ENCODE results near the gene PHKB. TPM values are rescaled to one million over a fixed set of nuclear protein-coding genes. Genes with fewer than 3 reads are reported as not detected.

The PHKB gene
- total RNA-seq, 4 donors from 2014 or later, result 38.8 to 94.2 (median 55.7) TPM

GRCh38 chr16:47448830-47449575, 12.1 kb upstream of the PHKB start:
- 79 to 81% methylated on average over 3 of the region's 3 CpGs for WGBS, 2 donors (ENCODE audit: low coverage in 1 of 2)

GRCh38 chr16:47449788-47450187, 11.3 kb upstream of the PHKB start:
- ATAC-seq, result no peak
- H3K27me3 ChIP-seq, result no peaks in the 10 kb centered on the region
- TF ChIP-seq EP300 (IDR thresholded peaks at IDR 0.05), result no peak
- no peak for TF ChIP-seq POLR2A (IDR thresholded peaks at IDR 0.05)
- TF ChIP-seq CTCF (IDR thresholded peaks at IDR 0.05), result no peak
- no peak for TF ChIP-seq POLR2AphosphoS5 (IDR thresholded peaks at IDR 0.05)
- H3K4me3 ChIP-seq, result no peak overlapping the region
- 76 to 93% methylated on average over 3 of the region's 3 CpGs for WGBS, 2 donors (ENCODE audit: low coverage in 1 of 2)
- H3K4me1 ChIP-seq, result peaks cover 0 to 6% (median 0%) of the 10 kb centered on the region in 3 donors
- H3K36me3 ChIP-seq, result peaks cover 5 to 65% of the 10 kb centered on the region in 2 donors
- H3K9me3 ChIP-seq, result no peaks in the 10 kb centered on the region
- no peak overlapping the region for H3K27ac ChIP-seq

More at GRCh38 chr16:47448830-47449575, 12.1 kb upstream of the PHKB start:
- Histone ChIP-seq H3K9me3 (no peaks in the 10 kb centered on the region), H3K4me1 (peaks cover 0 to 6% (median 0%) of the 10 kb centered on the region in 3 donors), H3K27me3 (no peaks in the 10 kb centered on the region), H3K36me3 (peaks cover 5 to 63% of the 10 kb centered on the region in 2 donors), H3K27ac (no peak overlapping the region), H3K4me3 (no peak overlapping the region)
- TF ChIP-seq EP300 (IDR thresholded peaks at IDR 0.05), result no peak
- TF ChIP-seq POLR2AphosphoS5 (IDR thresholded peaks at IDR 0.05), result no peak
- no peak for TF ChIP-seq POLR2A (IDR thresholded peaks at IDR 0.05)
- TF ChIP-seq CTCF (IDR thresholded peaks at IDR 0.05), result no peak
- ATAC-seq, result no peak

- ATAC-seq, result no peak
- TF ChIP-seq POLR2AphosphoS5 (IDR thresholded peaks at IDR 0.05) (no peak), POLR2A (IDR thresholded peaks at IDR 0.05) (no peak), CTCF (IDR thresholded peaks at IDR 0.05) (no peak), EP300 (IDR thresholded peaks at IDR 0.05) (no peak)
- no peak overlapping the region for H3K4me3 ChIP-seq
- H3K27me3 ChIP-seq, result no peaks in the 10 kb centered on the region
- no peaks in the 10 kb centered on the region for H3K9me3 ChIP-seq
- peaks cover 9 to 29% (median 14%) of the 10 kb centered on the region in 3 donors for H3K4me1 ChIP-seq
- WGBS, 2 donors (ENCODE audit: low coverage in 1 of 2), result 55 to 75% methylated on average over 2 of the region's 2 CpGs
- H3K36me3 ChIP-seq, result peaks cover 3 to 38% of the 10 kb centered on the region in 2 donors
- H3K27ac ChIP-seq, result no peak overlapping the region
These were observed 2.8 kb upstream of the PHKB start for GRCh38 chr16:47458331-47458730.

GRCh38 chr16:47459603-47460002, 1.5 kb upstream of the PHKB start:
- H3K36me3 ChIP-seq, result peaks cover 3 to 28% of the 10 kb centered on the region in 2 donors
- TF ChIP-seq POLR2AphosphoS5 (IDR thresholded peaks at IDR 0.05), result no peak
- no peak for TF ChIP-seq EP300 (IDR thresholded peaks at IDR 0.05)
- TF ChIP-seq CTCF (IDR thresholded peaks at IDR 0.05), result no peak
- no peak for TF ChIP-seq POLR2A (IDR thresholded peaks at IDR 0.05)
- no peak for ATAC-seq
- peak overlapping the region in 1 of 2 donors; percentile 78 for H3K4me3 ChIP-seq
- H3K27me3 ChIP-seq, result no peaks in the 10 kb centered on the region
- WGBS, 2 donors (ENCODE audit: low coverage in 1 of 2), result 82 to 100% methylated on average over 1 of the region's 1 CpG
- peak overlapping the region in 3 of 4 donors; percentile 96 for H3K27ac ChIP-seq
- H3K9me3 ChIP-seq, result no peaks in the 10 kb centered on the region
- peaks cover 9 to 42% (median 18%) of the 10 kb centered on the region in 3 donors for H3K4me1 ChIP-seq

- no peak for ATAC-seq
- peaks cover 0 to 23% of the 10 kb centered on the region in 2 donors for H3K36me3 ChIP-seq
- peaks cover 9 to 49% (median 18%) of the 10 kb centered on the region in 3 donors for H3K4me1 ChIP-seq
- no peaks in the 10 kb centered on the region for H3K9me3 ChIP-seq
- TF ChIP-seq CTCF (IDR thresholded peaks at IDR 0.05) (no peak), EP300 (IDR thresholded peaks at IDR 0.05) (no peak), POLR2AphosphoS5 (IDR thresholded peaks at IDR 0.05) (no peak), POLR2A (IDR thresholded peaks at IDR 0.05) (no peak)
- H3K4me3 ChIP-seq, result peak overlapping the region; percentile 78 to 98
- no peaks in the 10 kb centered on the region for H3K27me3 ChIP-seq
- WGBS, 2 donors (ENCODE audit: low coverage in 1 of 2), result 0 to 4% methylated on average over 4 of the region's 4 CpGs
- H3K27ac ChIP-seq, result peak overlapping the region; percentile 76 to 96 (median 96)
These were observed 796 bp upstream of the PHKB start for GRCh38 chr16:47460359-47460710.

All from gastroesophageal sphincter (tissue), 4 donors.